RPMI8226 (cell line): ENCODE data around the gene LPAR1.

Experiments
- DNase-seq: peaks from one replicate; pipeline ENCODE4 v3.0.0-alpha.2; 2015

The LPAR1 gene

GRCh38 chr9:111037356-111037707 is 938 bp downstream of the LPAR1 start:
- no peak for DNase-seq

- DNase-seq: no peak
Observed at GRCh38 chr9:111036946-111037345, 1.3 kb downstream of the LPAR1 start.

- no peak for DNase-seq
Observed at GRCh38 chr9:111036429-111036789, 1.9 kb downstream of the LPAR1 start.

GRCh38 chr9:111035543-111036428 is 2.5 kb downstream of the LPAR1 start:
- DNase-seq: no peak

- DNase-seq: no peak
Observed at GRCh38 chr9:111034898-111035539, 3.3 kb downstream of the LPAR1 start.

GRCh38 chr9:111034170-111034897 is 3.9 kb downstream of the LPAR1 start:
- DNase-seq: no peak

GRCh38 chr9:111030492-111030891 is 7.8 kb downstream of the LPAR1 start:
- DNase-seq: no peak

GRCh38 chr9:111029260-111029659 is 9.0 kb downstream of the LPAR1 start:
- no peak for DNase-seq

GRCh38 chr9:111027798-111028197 is 10.5 kb downstream of the LPAR1 start:
- DNase-seq: no peak

- DNase-seq: no peak
Observed at GRCh38 chr9:111023128-111023527, 15.1 kb downstream of the LPAR1 start.

- no peak for DNase-seq
Observed at GRCh38 chr9:111020594-111020993, 17.7 kb downstream of the LPAR1 start.

GRCh38 chr9:111016426-111017045 is 21.7 kb downstream of the LPAR1 start:
- no peak for DNase-seq

- DNase-seq: no peak
Observed at GRCh38 chr9:111016016-111016415, 22.3 kb downstream of the LPAR1 start.

- no peak for DNase-seq
Observed at GRCh38 chr9:111013707-111014106, 24.6 kb downstream of the LPAR1 start.

GRCh38 chr9:111013250-111013649 is 25.0 kb downstream of the LPAR1 start:
- no peak for DNase-seq

GRCh38 chr9:111008158-111009075 is 29.9 kb downstream of the LPAR1 start:
- no peak for DNase-seq

- DNase-seq: no peak
Observed at GRCh38 chr9:111005746-111006470, 32.4 kb downstream of the LPAR1 start.

GRCh38 chr9:111004936-111005335 is 33.3 kb downstream of the LPAR1 start:
- DNase-seq: no peak

GRCh38 chr9:111003182-111003581 is 35.1 kb downstream of the LPAR1 start:
- DNase-seq: no peak

GRCh38 chr9:111001526-111001925 is 36.7 kb downstream of the LPAR1 start:
- DNase-seq: no peak

GRCh38 chr9:111000202-111000601 is 38.1 kb downstream of the LPAR1 start:
- DNase-seq: no peak

- DNase-seq: no peak
Observed at GRCh38 chr9:110999379-110999778, 38.9 kb downstream of the LPAR1 start.
